Measurements from ENCODE around the gene C1QTNF4. TPM values are rescaled to one million over a fixed set of nuclear protein-coding genes. Genes with fewer than 3 reads are reported as not detected.

Gene C1QTNF4
- total and polyA plus RNA-seq, 10 of the 15 experiments (the other 5 are each of a cell fraction or from before 2014, with no cell fraction given): 0.06 TPM; not detected in 9

GRCh38 chr11:47586098-47586855 lies 7.9 kb downstream of the C1QTNF4 start, which contains the start of gene FAM180B:
TSS of gene FAM180B (plus strand) at chr11:47586678. CDS start at chr11:47586769, 91 bp downstream.
- 88% methylated on average over 12 of the region's 12 CpGs for WGBS (ENCODE audit: insufficient coverage, insufficient replicate concordance, low lambda C conversion rate, missing lambda C conversion rate)
- ATAC-seq (no peak; the same call in 2 of the 3 replicates), DNase-seq (ENCODE audit: low read depth, low spot score) (no peak), FAIRE-seq (no peak)
- no peaks in the 10 kb centered on the region for H3K9me3 ChIP-seq (replicated peaks; ENCODE audit: control insufficient read depth, insufficient read depth, low read length)
- no peaks in the 10 kb centered on the region; the same call in none of the 2 replicates for H3K79me2 ChIP-seq (ENCODE audit: control insufficient read depth, insufficient read depth, low read length)
- H3K4me1 ChIP-seq (ENCODE audit: control insufficient read depth, insufficient read depth, low read length): no peaks in the 10 kb centered on the region
- H2AFZ ChIP-seq (ENCODE audit: control insufficient read depth, low read depth, low read length): no peak within 1 kb of the TSS
- ChIA-PET SMC1A (ENCODE audit: uncharacterized antibody, unreplicated experiment) (interaction anchor here (1.7 kb wide), 1 partner anchor 9 kb away, joined by 4 read pairs; no protein-coding TSS in a partner anchor), CTCF (no interaction called here), POLR2A (no interaction called here), RAD21 (ENCODE audit: unreplicated experiment) (no interaction called here)
- no peak within 1 kb of the TSS for H3K27ac ChIP-seq (ENCODE audit: control insufficient read depth, insufficient read depth)
- intact Hi-C loops (cut with micrococcal nuclease; ENCODE audit: unreplicated experiment): no loop called here
- peaks cover 7 to 22% of the 10 kb centered on the region in 2 experiments for H3K36me3 ChIP-seq (ENCODE audit: control insufficient read depth in 2 of 2, insufficient read depth in 2 of 2, low read length in 1 of 2)
- no peaks in the 10 kb centered on the region for H3K27me3 ChIP-seq (replicated peaks in 1 of 2; ENCODE audit: control insufficient read depth in 2 of 2, insufficient read depth in 2 of 2, low read length in 1 of 2)
- no peaks in the 10 kb centered on the region for H4K20me1 ChIP-seq (ENCODE audit: control insufficient read depth, insufficient read depth)
- no TSS peak for BruUV-seq (replicated peaks)
- in situ Hi-C loops (cut with MboI): no loop called here
- no peak within 1 kb of the TSS for H3K4me2 ChIP-seq (ENCODE audit: control insufficient read depth, insufficient read depth)
- no peak for TF ChIP-seq ATF2 (IDR thresholded peaks at IDR 0.05; ENCODE audit: low read length)
- TF ChIP-seq TAF1 (IDR thresholded peaks at IDR 0.05; ENCODE audit: borderline replicate concordance, low read depth, low read length): no peak
- no peak for TF ChIP-seq SUZ12 (IDR thresholded peaks at IDR 0.05; ENCODE audit: unreplicated experiment)
- TF ChIP-seq BRCA1 (IDR thresholded peaks at IDR 0.05; ENCODE audit: low read depth, low read length): no peak
- TF ChIP-seq RFX5 (IDR thresholded peaks at IDR 0.05; ENCODE audit: low read depth, low read length): no peak
- TF ChIP-seq SIN3A (IDR thresholded peaks at IDR 0.05; ENCODE audit: low read depth, low read length): no peak
- TF ChIP-seq RAD51 (IDR thresholded peaks at IDR 0.05): no peak
- no peak for TF ChIP-seq DPF2 (IDR thresholded peaks at IDR 0.05)
- no peak for TF ChIP-seq MTA3 (IDR thresholded peaks at IDR 0.05; ENCODE audit: borderline replicate concordance, low read length)
- no peak for TF ChIP-seq CEBPZ (IDR thresholded peaks at IDR 0.05; ENCODE audit: low read depth, low read length)
- no peak for TF ChIP-seq ZSCAN29 (IDR thresholded peaks at IDR 0.05)
- no peak for TF ChIP-seq JUND (IDR thresholded peaks at IDR 0.05; ENCODE audit: low read depth, low read length)
- no peak for TF ChIP-seq PKNOX1 (IDR thresholded peaks at IDR 0.05)
- no peak within 1 kb of the TSS for H3K4me3 ChIP-seq
- H3K9ac ChIP-seq (ENCODE audit: control insufficient read depth, insufficient read depth, low read length): no peak within 1 kb of the TSS
